Measurements from ENCODE around the gene CADM2. TPM values are rescaled to one million over a fixed set of nuclear protein-coding genes. Genes with fewer than 3 reads are reported as not detected.

The CADM2 gene
- total RNA-seq, 1 experiment from 2014 or later = not detected

DNA sequence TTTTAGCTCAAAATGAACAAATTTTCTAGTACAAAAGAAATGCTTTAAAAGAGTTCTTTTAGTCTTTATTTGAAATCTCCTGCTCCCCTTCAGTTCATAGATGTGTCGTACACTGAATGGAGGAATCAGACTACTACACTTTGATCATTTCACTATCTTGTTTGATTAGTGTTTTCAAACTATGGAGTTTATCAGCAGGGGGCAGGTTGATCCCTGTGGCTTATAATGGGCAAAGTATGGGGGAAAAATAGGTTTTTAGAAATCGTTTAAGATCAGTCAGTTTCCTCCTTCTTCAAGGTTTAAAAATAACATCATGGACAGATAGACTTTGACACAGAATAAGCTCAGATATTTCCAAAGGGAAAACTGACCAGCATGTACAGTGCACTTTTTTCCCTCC lies 701.7 kb downstream of the CADM2 start:
- intact Hi-C loops (cut with micrococcal nuclease) = no loop called here
- no TSS peak for BruUV-seq (replicated peaks)
- no peak for TF ChIP-seq SP1 (IDR thresholded peaks at IDR 0.05; ENCODE audit: low read depth)
- no peak for TF ChIP-seq SRF (IDR thresholded peaks at IDR 0.05; ENCODE audit: low read depth)
- no peak for TF ChIP-seq FOSL1 (IDR thresholded peaks at IDR 0.05; ENCODE audit: low read depth)
- TF ChIP-seq, protein P1, sequence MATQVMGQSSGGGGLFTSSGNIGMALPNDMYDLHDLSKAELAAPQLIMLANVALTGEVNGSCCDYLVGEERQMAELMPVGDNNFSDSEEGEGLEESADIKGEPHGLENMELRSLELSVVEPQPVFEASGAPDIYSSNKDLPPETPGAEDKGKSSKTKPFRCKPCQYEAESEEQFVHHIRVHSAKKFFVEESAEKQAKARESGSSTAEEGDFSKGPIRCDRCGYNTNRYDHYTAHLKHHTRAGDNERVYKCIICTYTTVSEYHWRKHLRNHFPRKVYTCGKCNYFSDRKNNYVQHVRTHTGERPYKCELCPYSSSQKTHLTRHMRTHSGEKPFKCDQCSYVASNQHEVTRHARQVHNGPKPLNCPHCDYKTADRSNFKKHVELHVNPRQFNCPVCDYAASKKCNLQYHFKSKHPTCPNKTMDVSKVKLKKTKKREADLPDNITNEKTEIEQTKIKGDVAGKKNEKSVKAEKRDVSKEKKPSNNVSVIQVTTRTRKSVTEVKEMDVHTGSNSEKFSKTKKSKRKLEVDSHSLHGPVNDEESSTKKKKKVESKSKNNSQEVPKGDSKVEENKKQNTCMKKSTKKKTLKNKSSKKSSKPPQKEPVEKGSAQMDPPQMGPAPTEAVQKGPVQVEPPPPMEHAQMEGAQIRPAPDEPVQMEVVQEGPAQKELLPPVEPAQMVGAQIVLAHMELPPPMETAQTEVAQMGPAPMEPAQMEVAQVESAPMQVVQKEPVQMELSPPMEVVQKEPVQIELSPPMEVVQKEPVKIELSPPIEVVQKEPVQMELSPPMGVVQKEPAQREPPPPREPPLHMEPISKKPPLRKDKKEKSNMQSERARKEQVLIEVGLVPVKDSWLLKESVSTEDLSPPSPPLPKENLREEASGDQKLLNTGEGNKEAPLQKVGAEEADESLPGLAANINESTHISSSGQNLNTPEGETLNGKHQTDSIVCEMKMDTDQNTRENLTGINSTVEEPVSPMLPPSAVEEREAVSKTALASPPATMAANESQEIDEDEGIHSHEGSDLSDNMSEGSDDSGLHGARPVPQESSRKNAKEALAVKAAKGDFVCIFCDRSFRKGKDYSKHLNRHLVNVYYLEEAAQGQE (IDR thresholded peaks at IDR 0.05; ENCODE audit: low read depth) = no peak
- TF ChIP-seq ELF1 (IDR thresholded peaks at IDR 0.05; ENCODE audit: borderline replicate concordance, low read depth) = no peak
- no peak for TF ChIP-seq CBX3 (IDR thresholded peaks at IDR 0.05; ENCODE audit: low read depth)
- no peak for TF ChIP-seq SIN3A (IDR thresholded peaks at IDR 0.05; ENCODE audit: low read depth)
- TF ChIP-seq EZH2phosphoT487 (IDR thresholded peaks at IDR 0.05; ENCODE audit: borderline replicate concordance) = no peak
- TF ChIP-seq ZFX (IDR thresholded peaks at IDR 0.05) = no peak
- TF ChIP-seq, protein P2, sequence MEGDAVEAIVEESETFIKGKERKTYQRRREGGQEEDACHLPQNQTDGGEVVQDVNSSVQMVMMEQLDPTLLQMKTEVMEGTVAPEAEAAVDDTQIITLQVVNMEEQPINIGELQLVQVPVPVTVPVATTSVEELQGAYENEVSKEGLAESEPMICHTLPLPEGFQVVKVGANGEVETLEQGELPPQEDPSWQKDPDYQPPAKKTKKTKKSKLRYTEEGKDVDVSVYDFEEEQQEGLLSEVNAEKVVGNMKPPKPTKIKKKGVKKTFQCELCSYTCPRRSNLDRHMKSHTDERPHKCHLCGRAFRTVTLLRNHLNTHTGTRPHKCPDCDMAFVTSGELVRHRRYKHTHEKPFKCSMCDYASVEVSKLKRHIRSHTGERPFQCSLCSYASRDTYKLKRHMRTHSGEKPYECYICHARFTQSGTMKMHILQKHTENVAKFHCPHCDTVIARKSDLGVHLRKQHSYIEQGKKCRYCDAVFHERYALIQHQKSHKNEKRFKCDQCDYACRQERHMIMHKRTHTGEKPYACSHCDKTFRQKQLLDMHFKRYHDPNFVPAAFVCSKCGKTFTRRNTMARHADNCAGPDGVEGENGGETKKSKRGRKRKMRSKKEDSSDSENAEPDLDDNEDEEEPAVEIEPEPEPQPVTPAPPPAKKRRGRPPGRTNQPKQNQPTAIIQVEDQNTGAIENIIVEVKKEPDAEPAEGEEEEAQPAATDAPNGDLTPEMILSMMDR (IDR thresholded peaks at IDR 0.05 in 2 of 3, conservative IDR thresholded peaks at IDR 0.05 in 1 of 3; ENCODE audit: borderline replicate concordance in 1 of 3, insufficient read depth in 1 of 3, low read depth in 2 of 3, low read length in 2 of 3) = no peak
- RAD21 ChIA-PET (ENCODE audit: low non-redundant PET in 1 of 2, low total read pairs in 2 of 2, uncharacterized antibody in 2 of 2, unreplicated experiment in 2 of 2) = no interaction called here
- no peaks in the 10 kb centered on the region for H3K4me1 ChIP-seq (ENCODE audit: control insufficient read depth in 1 of 2, insufficient read depth in 2 of 2, low read length in 2 of 2)
- no peak overlapping the region for H3K27ac ChIP-seq (ENCODE audit: low read depth, low read length)
- no peaks in the 10 kb centered on the region for H3K9me2 ChIP-seq (ENCODE audit: insufficient read depth)
- no peak overlapping the region for H3K4me3 ChIP-seq (replicated peaks in 1 of 2; ENCODE audit: low read depth in 1 of 2, low read length in 2 of 2)
- no peak overlapping the region for H3K9ac ChIP-seq (ENCODE audit: low read length)
- ATAC-seq (no peak), DNase-seq (ENCODE audit: low read depth, low spot score) (no peak)
- POLR2A ChIA-PET = no interaction called here
- H3K4me2 ChIP-seq (ENCODE audit: low read length) = no peak overlapping the region
- H4K20me1 ChIP-seq (ENCODE audit: insufficient read depth) = no peaks in the 10 kb centered on the region
- no peaks in the 10 kb centered on the region for H3K36me3 ChIP-seq (ENCODE audit: control insufficient read depth in 1 of 2, insufficient read depth in 2 of 2, low read length in 2 of 2)
- H3K9me3 ChIP-seq (ENCODE audit: control insufficient read depth in 1 of 2, insufficient read depth in 1 of 2, low read depth in 1 of 2, low read length in 2 of 2) = peaks cover 0 to 9% of the 10 kb centered on the region in 2 experiments; a peak in 2 of 4 replicates
- CTCF ChIA-PET = no interaction called here
- no peaks in the 10 kb centered on the region for H3K79me2 ChIP-seq (ENCODE audit: insufficient read depth, low read length)
- no peaks in the 10 kb centered on the region for H3K27me3 ChIP-seq (ENCODE audit: insufficient read depth, low read length)
- no peak overlapping the region for H2AFZ ChIP-seq (ENCODE audit: low read depth, low read length, poor library complexity, severe bottlenecking)
